ENCODE results near the gene PXYLP1. TPM values are rescaled to one million over a fixed set of nuclear protein-coding genes. Genes with fewer than 3 reads are reported as not detected.

Gene PXYLP1
- total RNA-seq, 1 experiment from 2014 or later, result 11.3 TPM

DNA sequence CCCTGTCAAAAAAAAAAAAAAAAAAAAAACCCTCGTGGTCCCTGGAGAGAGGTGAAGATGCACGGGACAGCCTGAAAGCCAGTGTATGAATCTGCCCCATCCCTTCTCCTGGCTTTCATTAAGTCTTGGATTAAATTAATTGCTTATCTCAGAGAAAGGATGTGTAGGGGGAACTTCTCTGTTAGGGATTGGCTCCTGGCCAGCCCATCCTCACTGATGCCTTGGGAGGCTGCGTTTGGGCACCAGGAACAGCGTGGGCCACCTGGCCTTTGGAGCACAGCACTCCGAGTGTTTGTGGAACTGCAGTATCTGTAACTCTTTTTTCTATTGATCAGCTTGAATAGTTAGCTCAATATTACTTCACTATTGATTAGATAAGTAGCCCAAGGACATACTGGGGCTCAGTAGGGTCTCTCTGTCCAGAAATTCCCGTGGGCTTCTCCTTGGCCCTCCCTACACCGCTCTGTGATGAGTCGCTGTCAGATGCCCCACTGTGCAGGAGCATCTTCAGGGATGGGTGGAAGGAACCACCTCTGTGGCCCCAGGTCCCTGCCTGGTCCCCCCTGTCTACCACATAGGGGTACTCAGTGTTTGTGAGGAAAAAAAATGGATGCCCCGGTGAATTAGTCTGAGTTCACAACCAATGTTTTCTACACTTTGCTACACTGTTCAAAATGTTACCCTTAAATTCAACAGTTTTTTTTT lies 2.0 kb downstream of the PXYLP1 start:
- no peak for DNase-seq (ENCODE audit: low spot score)
- no peak for TF ChIP-seq EZH2 (IDR thresholded peaks at IDR 0.05; ENCODE audit: borderline replicate concordance, low read depth, low read length, poor library complexity, severe bottlenecking)
- TF ChIP-seq, protein P1, sequence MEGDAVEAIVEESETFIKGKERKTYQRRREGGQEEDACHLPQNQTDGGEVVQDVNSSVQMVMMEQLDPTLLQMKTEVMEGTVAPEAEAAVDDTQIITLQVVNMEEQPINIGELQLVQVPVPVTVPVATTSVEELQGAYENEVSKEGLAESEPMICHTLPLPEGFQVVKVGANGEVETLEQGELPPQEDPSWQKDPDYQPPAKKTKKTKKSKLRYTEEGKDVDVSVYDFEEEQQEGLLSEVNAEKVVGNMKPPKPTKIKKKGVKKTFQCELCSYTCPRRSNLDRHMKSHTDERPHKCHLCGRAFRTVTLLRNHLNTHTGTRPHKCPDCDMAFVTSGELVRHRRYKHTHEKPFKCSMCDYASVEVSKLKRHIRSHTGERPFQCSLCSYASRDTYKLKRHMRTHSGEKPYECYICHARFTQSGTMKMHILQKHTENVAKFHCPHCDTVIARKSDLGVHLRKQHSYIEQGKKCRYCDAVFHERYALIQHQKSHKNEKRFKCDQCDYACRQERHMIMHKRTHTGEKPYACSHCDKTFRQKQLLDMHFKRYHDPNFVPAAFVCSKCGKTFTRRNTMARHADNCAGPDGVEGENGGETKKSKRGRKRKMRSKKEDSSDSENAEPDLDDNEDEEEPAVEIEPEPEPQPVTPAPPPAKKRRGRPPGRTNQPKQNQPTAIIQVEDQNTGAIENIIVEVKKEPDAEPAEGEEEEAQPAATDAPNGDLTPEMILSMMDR (conservative IDR thresholded peaks at IDR 0.05; ENCODE audit: low read depth, low read length), result no peak
- ChIA-PET POLR2A (ENCODE audit: low non-redundant PET) (no interaction called here), CTCF (interaction anchor here (0.5 kb wide), 1 partner anchor 218 kb away, joined by 4 read pairs; no protein-coding TSS in a partner anchor)
- Histone ChIP-seq H3K4me1 (ENCODE audit: insufficient read depth, low read length, poor library complexity, severe bottlenecking) (no peaks in the 10 kb centered on the region), H3K27me3 (replicated peaks; ENCODE audit: insufficient read depth, low read depth, low read length, poor library complexity) (no peaks in the 10 kb centered on the region), H3K36me3 (ENCODE audit: insufficient read depth, low read length, poor library complexity, severe bottlenecking) (no peaks in the 10 kb centered on the region), H3K27ac (ENCODE audit: low read depth, low read length, poor library complexity, severe bottlenecking) (no peak overlapping the region), H3K9me3 (ENCODE audit: low read depth, low read length, poor library complexity, severe bottlenecking) (no peaks in the 10 kb centered on the region), H3K4me3 (ENCODE audit: low read depth, low read length, poor library complexity, severe bottlenecking) (no peak overlapping the region)
- intact Hi-C loops (cut with micrococcal nuclease; ENCODE audit: unreplicated experiment), result loop anchor here (10.0 kb wide), 1 partner anchor 641 kb away; the partner anchor contains the start of gene ATP1B3
- BruUV-seq (replicated peaks), result no TSS peak

DNA sequence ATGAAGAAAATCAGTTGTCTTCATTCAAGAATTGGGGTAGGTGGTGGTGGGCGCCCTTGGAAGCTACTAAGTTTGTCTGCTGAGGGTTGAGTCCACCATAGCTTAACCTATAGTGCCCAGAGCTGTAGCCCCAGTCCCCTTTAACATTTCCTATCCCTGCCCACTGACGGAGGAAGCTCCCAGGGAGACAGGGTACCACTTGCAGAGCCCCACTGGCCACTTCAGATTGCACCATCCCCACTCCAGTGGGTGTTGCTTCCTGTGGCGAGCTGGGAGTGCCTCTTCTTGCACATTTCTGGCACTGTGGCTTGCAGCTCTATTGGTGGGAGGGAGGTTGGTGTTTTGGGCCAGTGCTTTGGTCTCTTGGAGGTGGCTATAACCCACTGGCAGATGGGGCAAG lies 2.7 kb downstream of the PXYLP1 start:
- POLR2A ChIA-PET (ENCODE audit: low non-redundant PET), result no interaction called here
- Histone ChIP-seq H3K4me1 (ENCODE audit: insufficient read depth, low read length, poor library complexity, severe bottlenecking) (no peaks in the 10 kb centered on the region), H3K36me3 (ENCODE audit: insufficient read depth, low read length, poor library complexity, severe bottlenecking) (no peaks in the 10 kb centered on the region), H3K9me3 (ENCODE audit: low read depth, low read length, poor library complexity, severe bottlenecking) (no peaks in the 10 kb centered on the region), H3K27me3 (replicated peaks; ENCODE audit: insufficient read depth, low read depth, low read length, poor library complexity) (no peaks in the 10 kb centered on the region), H3K4me3 (ENCODE audit: low read depth, low read length, poor library complexity, severe bottlenecking) (no peak overlapping the region), H3K27ac (ENCODE audit: low read depth, low read length, poor library complexity, severe bottlenecking) (no peak overlapping the region)
- CTCF ChIA-PET, result no interaction called here
- TF ChIP-seq, protein P1 (conservative IDR thresholded peaks at IDR 0.05; ENCODE audit: low read depth, low read length), result no peak
- no peak for TF ChIP-seq EZH2 (IDR thresholded peaks at IDR 0.05; ENCODE audit: borderline replicate concordance, low read depth, low read length, poor library complexity, severe bottlenecking)
- no peak for DNase-seq (ENCODE audit: low spot score)
- intact Hi-C loops (cut with micrococcal nuclease; ENCODE audit: unreplicated experiment), result loop anchor here (10.0 kb wide), 1 partner anchor 641 kb away; the partner anchor contains the start of gene ATP1B3
- no TSS peak for BruUV-seq (replicated peaks)

DNA sequence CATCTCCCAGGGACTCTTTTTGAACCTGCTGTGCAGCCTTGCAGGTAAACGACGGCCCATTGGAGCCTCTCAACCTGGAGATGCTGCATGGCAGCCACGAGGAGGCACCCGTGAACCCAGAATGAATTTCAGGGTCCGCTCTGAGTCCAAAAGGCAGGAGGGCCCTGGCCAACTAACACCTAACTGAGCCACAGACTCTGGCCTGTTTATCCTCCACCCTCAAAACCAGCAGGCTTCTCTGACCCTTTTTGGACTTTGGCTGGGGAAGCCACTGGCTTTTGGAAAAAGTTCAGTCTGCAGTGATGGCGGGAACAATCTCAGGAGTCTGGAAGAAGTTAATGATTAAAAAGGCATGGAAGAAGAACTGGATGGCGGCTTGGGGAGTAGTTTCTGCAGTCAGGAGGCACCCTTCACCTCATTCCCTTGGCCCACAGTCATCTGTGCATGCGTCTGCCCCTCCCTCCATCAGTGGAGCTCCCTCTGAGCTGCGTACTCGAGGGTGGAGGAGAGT lies 4.1 kb downstream of the PXYLP1 start:
- POLR2A ChIA-PET (ENCODE audit: low non-redundant PET), result no interaction called here
- Histone ChIP-seq H3K4me3 (ENCODE audit: low read depth, low read length, poor library complexity, severe bottlenecking) (no peak overlapping the region), H3K4me1 (ENCODE audit: insufficient read depth, low read length, poor library complexity, severe bottlenecking) (peaks cover 7% of the 10 kb centered on the region), H3K27ac (ENCODE audit: low read depth, low read length, poor library complexity, severe bottlenecking) (no peak overlapping the region), H3K36me3 (ENCODE audit: insufficient read depth, low read length, poor library complexity, severe bottlenecking) (no peaks in the 10 kb centered on the region), H3K9me3 (ENCODE audit: low read depth, low read length, poor library complexity, severe bottlenecking) (no peaks in the 10 kb centered on the region), H3K27me3 (replicated peaks; ENCODE audit: insufficient read depth, low read depth, low read length, poor library complexity) (no peaks in the 10 kb centered on the region)
- no peak for DNase-seq (ENCODE audit: low spot score)
- intact Hi-C loops (cut with micrococcal nuclease; ENCODE audit: unreplicated experiment), result loop anchor here (10.0 kb wide), 1 partner anchor 639 kb away; the partner anchor contains the start of gene ATP1B3
- CTCF ChIA-PET, result no interaction called here
- TF ChIP-seq, protein P1 (conservative IDR thresholded peaks at IDR 0.05; ENCODE audit: low read depth, low read length), result no peak
- TF ChIP-seq EZH2 (IDR thresholded peaks at IDR 0.05; ENCODE audit: borderline replicate concordance, low read depth, low read length, poor library complexity, severe bottlenecking), result no peak
- no TSS peak for BruUV-seq (replicated peaks)

Data from A673 (cell line).